Activated CD4-positive, alpha-beta T cell treated with anti-CD3 and anti-CD28 coated beads, Interleukin-2, amount 50 U/mL, for 16 hours (primary cell): ENCODE data around the gene FIBCD1.
"Not testable (repeated sequence)": the region's sequence is repeated elsewhere in the genome, so short reads cannot be mapped to it uniquely, and the experiment has no call there.

Source experiments
- DNase-seq: peaks from one replicate; pipeline ENCODE4 v3.0.0-alpha.2; 2020

FIBCD1 gene

GRCh38 chr9:130972957-130973685, 34.1 kb upstream of the FIBCD1 start:
- DNase-seq, result no peak

DNA sequence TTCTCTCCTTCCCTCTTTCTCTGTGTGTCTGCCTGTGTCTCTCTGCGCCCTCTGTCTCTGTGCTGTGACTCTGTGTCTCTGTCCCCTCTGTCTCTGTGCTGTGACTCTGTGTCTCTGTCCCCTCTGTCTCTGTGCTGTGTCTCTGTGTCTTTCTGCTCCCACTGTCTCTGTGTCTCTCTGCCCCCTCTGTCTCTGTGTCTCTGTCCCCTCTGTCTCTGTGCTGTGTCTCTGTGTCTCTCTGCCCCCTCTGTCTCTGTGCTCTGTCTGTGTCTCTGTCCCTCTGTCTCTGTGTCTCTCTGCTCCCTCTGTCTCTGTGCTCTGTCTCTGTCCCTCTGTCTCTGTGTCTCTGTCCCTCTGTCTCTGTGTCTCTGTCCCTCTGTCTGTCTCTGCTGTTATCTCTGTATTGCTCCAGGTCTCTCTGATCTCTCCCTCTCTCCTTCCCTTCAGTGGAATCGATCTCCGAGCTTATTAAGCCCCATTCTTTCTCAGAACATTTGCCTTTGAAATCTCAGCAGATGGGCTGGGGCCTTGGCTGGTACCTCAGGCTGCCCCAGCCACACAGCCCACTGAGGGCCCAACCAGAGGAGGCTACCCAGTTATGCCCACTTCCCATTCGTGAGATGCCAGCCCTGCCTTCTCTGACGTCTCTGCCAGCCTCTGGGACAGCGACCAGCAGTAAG, 33.4 kb upstream of the FIBCD1 start:
- no peak for DNase-seq

- DNase-seq, result no peak
Measured at GRCh38 chr9:130971294-130971849, 32.3 kb upstream of the FIBCD1 start.

- DNase-seq, result no peak
Measured at GRCh38 chr9:130970855-130971254, 31.8 kb upstream of the FIBCD1 start.

DNA sequence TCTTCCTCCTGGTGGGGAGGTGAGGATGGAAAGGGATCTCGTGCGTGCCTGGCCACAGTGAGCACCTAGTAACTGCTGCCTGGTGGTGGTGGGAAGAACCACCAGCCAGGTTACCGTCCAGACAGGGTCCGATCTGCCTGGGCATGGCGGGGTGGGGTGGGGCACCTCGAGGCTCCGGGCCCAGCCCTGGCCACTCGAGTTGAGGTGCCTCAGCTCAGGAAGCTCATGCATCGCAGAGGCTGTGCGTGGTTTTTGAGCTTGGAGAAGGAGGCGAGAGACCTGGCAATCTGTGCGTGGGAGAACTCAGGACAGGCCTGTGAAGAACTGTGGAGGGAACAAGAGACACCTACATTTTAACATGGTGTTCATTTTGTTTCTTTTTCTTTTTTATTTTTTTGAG, 31.0 kb upstream of the FIBCD1 start:
- DNase-seq, result no peak

DNA sequence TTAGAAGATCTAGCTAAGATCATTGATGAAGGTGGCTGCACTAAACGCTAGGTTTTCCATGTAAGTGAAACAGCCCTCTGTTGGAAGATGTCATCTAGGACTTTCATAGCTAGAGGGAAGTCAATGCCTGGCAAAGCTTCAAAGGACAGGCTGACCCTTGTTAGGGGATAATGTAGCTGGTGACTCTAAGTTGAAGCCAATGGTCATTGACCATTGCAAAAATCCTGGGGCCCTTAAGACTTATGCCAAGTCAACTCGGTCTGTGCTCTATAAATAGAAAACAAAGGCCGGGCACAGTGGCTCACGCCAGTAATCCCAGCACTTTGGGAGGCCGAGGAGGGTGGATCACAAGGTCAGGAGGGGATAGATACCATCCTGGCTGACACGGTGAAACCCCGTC, 26.6 kb upstream of the FIBCD1 start:
- no peak for DNase-seq

DNA sequence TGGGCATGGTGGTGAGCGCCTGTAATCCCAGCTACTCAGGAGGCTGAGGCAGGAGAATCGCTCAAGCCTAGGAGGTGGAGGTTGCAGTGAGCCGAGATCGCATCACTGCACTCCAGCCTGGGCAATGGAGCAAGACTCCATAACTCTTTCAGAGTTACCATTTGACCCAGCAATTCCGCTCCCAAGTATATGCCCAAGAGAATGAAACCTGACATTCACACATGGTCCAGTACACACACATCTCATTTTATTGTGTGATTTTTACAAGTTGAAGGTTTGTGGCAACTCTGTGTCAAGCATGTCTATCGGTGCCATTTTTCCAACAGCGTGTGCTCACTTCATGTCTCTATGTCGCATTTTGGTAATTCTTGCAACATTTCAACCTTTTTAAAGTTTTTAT, 24.9 kb upstream of the FIBCD1 start:
- no peak for DNase-seq

- DNase-seq, result no peak
Measured at GRCh38 chr9:130963337-130963908, 24.4 kb upstream of the FIBCD1 start.

DNA sequence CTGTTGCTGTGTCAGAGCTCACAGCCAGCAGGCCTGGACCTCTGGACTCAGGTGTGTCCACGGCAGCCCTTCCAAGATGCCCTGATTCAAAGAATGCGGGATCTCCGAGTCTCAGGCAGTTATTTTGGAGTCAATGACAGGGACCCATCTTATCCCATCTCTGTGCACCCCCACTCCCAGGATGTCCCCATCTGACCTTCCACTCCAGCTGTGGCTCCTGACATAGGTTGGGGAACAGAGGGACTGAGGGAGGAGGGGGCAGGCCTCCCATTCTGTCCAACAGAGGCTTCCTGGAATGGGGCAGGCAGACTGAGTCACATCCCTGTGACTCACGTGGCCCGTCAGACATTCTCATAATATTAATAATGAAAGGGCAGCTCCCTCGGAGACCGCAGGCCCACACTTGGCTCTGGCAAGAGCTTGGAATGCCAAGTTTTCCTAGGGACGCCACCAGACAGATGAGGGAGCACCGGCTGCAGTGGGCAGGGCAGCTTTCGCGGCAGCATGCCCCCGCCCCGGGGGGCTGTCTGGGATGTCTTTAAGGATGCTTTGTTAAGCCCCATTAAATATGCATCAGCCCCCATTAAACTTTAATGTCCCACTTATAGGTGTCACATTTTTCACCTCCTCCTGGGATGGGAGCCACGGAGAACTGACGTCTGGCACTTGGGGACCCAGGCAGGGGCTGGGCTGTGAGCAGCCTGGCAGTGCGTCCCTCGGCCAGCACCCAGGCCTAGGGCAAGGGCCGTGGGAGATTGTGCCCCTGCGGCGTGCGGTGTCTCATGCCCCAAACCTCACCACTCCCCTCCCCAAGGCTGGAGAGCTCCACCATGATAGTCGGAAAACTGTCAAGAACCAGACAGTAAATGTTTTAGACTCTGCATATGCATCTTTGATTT, 23.6 kb upstream of the FIBCD1 start:
- no peak for DNase-seq

- DNase-seq, result no peak
Measured at GRCh38 chr9:130961511-130962300, 22.7 kb upstream of the FIBCD1 start.

GRCh38 chr9:130960522-130961378, 21.7 kb upstream of the FIBCD1 start:
- no peak for DNase-seq

- DNase-seq, result no peak
Measured at GRCh38 chr9:130959809-130960334, 20.8 kb upstream of the FIBCD1 start.

GRCh38 chr9:130958564-130958963, 19.5 kb upstream of the FIBCD1 start:
- not testable (repeated sequence) for DNase-seq

DNA sequence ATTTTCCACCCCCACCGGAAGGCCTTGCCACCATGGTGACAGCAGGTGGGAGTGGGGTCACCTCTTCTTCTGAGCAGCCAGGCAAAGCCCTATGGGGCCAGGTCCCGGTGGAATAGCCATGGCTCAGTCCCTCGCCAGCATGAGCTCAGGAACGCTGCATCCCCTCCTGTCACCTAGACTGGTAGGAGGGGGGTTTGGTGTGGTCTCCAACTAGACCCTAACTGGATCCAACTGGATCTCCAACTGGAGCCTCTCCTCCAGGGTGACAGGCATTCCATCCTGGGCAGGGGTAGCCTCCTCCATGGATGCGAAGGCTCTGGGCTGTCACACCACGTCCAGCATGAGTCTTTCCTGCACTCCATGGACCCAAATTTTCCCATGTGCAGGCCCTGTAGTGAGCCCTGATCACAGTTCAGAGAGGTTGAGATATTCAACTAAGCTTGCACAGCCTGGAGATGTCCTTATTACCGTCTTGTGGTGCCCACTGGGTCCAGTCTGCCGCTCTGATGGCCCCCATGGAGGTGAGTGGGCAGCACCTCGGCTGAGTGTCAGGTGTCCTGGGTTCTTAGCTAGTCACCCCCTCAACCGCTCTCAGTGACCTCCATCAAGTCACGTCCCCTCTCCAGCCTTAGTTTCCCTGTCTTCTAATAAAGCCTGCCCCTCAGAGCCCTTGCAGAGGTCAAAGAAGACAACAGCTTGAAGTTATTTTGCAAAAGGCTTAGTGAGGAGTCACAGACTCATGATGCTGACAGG, 18.6 kb upstream of the FIBCD1 start:
- no peak for DNase-seq

- DNase-seq, result no peak
Measured at GRCh38 chr9:130956636-130957450, 17.8 kb upstream of the FIBCD1 start.

DNA sequence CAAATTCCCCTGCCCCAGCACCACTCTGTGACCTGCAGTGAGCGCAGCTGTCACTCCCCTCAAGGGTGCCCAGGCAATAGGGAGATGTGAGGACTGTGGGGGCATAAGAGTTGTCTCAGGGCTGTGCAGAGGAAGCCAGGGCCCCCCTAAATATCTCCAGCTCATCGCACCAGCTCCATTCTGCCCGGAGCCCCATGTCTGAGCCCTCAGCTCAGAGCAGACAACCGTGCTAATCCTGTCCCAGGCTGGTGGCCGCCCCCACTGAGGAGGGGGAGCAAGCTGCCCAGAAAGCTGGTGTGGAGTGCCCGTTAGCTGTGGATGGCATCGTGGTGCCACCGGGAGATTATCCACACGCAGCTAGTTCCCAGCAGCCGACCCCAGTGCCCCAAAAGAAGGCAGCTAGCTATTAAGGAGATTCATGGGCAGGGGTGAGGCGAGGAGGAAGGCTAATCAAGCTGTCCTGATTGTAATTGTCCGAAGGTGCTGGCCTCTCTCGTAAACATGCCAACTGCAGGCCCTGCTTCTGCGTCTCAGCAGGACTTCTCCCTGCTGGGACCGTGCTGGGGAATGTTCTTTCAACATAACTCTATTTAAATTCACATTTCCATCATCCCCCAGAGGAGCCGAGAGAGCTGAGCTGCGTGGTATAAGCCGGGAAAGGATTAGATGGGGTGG, 17.0 kb upstream of the FIBCD1 start:
- no peak for DNase-seq

DNA sequence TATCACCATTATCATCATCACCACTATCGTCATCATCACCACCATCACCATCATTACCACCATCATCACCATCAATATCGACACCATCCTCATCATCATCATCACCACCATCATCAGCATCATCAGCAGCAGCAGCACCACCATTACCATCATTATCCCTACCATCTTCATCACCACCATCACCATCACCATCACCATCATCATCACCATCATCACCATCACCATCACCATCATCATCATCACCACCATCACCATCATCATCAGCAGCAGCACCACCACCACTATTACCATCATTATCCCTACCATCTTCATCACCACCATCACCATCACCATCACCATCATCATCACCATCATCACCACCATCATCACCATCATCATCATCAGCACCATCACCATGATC, 15.9 kb upstream of the FIBCD1 start:
- not testable (repeated sequence) for DNase-seq

GRCh38 chr9:130954317-130954716, 15.3 kb upstream of the FIBCD1 start:
- no peak for DNase-seq
